GM23248 (cell line): Measurements from ENCODE around the gene WFIKKN2. TPM values are rescaled to one million over a fixed set of nuclear protein-coding genes. Genes with fewer than 3 reads are reported as not detected.

Source experiments
- DNase-seq: peaks from one replicate; pipeline ENCODE4 v3.0.0-alpha.2; 2015
- H2AFZ ChIP-seq: fragments of 200-600 bp; sonication (generic); 2 replicates; pipeline ENCODE4 v1.6.1; 2016; ENCODE audit warnings: antibody characterized with exemption
- H3F3A ChIP-seq: fragments of 200-600 bp; sonication (generic); 2 replicates; pipeline ENCODE4 v1.6.1; 2016; ENCODE audit warnings: mild to moderate bottlenecking, antibody characterized with exemption, mixed run types; ENCODE audit not compliant: insufficient read depth
- H3K27ac ChIP-seq: fragments of 200-600 bp; sonication (generic); 2 replicates; pipeline ENCODE4 v1.5.1; 2016; ENCODE audit warnings: mild to moderate bottlenecking
- H3K27me3 ChIP-seq: fragments of 200-600 bp; sonication (generic); replicated peaks from 2 replicates; pipeline ENCODE4 v1.6.1; 2016; ENCODE audit warnings: mild to moderate bottlenecking; ENCODE audit not compliant: insufficient read depth
- H3K36me3 ChIP-seq: fragments of 200-600 bp; sonication (generic); 2 replicates; pipeline ENCODE4 v1.6.1; 2016; ENCODE audit warnings: low read depth, mild to moderate bottlenecking
- H3K4me1 ChIP-seq: fragments of 200-600 bp; sonication (generic); 2 replicates; pipeline ENCODE4 v1.6.1; 2016; ENCODE audit warnings: mild to moderate bottlenecking; ENCODE audit not compliant: insufficient read depth
- H3K4me2 ChIP-seq: fragments of 200-600 bp; sonication (generic); one replicate; pipeline ENCODE4 v1.6.1; 2016; ENCODE audit warnings: mild to moderate bottlenecking; ENCODE audit not compliant: unreplicated experiment
- H3K4me3 ChIP-seq: fragments of 200-600 bp; sonication (generic); 2 replicates; pipeline ENCODE4 v1.5.1; 2016; ENCODE audit warnings: mild to moderate bottlenecking
- H3K79me2 ChIP-seq: fragments of 200-600 bp; sonication (generic); 2 replicates; pipeline ENCODE4 v1.6.1; 2016; ENCODE audit warnings: mild to moderate bottlenecking; ENCODE audit not compliant: insufficient read depth
- H3K9ac ChIP-seq: fragments of 200-600 bp; sonication (generic); 2 replicates; pipeline ENCODE4 v1.6.1; 2016; ENCODE audit warnings: mild to moderate bottlenecking
- H3K9me2 ChIP-seq: fragments of 200-600 bp; sonication (generic); 2 replicates; pipeline ENCODE4 v1.6.1; 2016; ENCODE audit warnings: mixed run types, mild to moderate bottlenecking, moderate library complexity; ENCODE audit not compliant: insufficient read depth
- H3K9me3 ChIP-seq: fragments of 200-600 bp; sonication (generic); one replicate; pipeline ENCODE4 v1.6.1; 2017; ENCODE audit warnings: low read depth
- H4K20me1 ChIP-seq: fragments of 200-600 bp; sonication (generic); 2 replicates; pipeline ENCODE4 v1.6.0; 2016; ENCODE audit not compliant: insufficient read depth
- EZH2 ChIP-seq: fragments of 200-600 bp; sonication (generic); IDR thresholded peaks from 2 replicates; pipeline ENCODE4 v1.6.1; 2018; ENCODE audit warnings: antibody characterized with exemption, mild to moderate bottlenecking; ENCODE audit not compliant: insufficient read depth, poor library complexity, severe bottlenecking
- EZH2phosphoT487 ChIP-seq: fragments of 200-600 bp; sonication (generic); IDR thresholded peaks from 2 replicates; pipeline ENCODE4 v1.6.1; 2018; ENCODE audit warnings: antibody characterized with exemption, moderate library complexity, mild to moderate bottlenecking, low read depth; ENCODE audit not compliant: insufficient read depth
- WGBS, 2 experiments: methylation state at CpG; one replicate each; pipeline ENCODE4 v1.1.6; 2015 to 2017; ENCODE audit warnings: low lambda C conversion rate in 2 of 2, low coverage in 1 of 2; ENCODE audit errors: missing lambda C conversion rate in 2 of 2; 5-methylcytosine and 5-hydroxymethylcytosine counted together
- in situ Hi-C: fragments of 300-500 bp; cut with MboI; formaldehyde crosslinking; loops from 2 replicates; pipeline ENCODE4 v1.15.0; 2020
- polyA plus RNA-seq: library from polyadenylated mRNA; unstranded; fragments of >200 nt; fragmentation: Nextera tagmentation; extraction: Ambion mirVana; gene quantifications from 2 replicates; pipeline ENCODE4 v1.2.1, GENCODE V29; 2016
- total RNA-seq: library from RNA; depleted of rRNA; stranded (reverse); fragments of >200 nt; shearing (Covaris generic); gene quantifications from 2 replicates; pipeline ENCODE4 v1.2.3, GENCODE V29; 2014

Gene WFIKKN2
- total and polyA plus RNA-seq, 2 experiments from 2014 or later, result not detected

- Histone ChIP-seq H3K27me3 (peaks cover 13% of the 10 kb centered on the region), H3K4me3 (no peak overlapping the region), H4K20me1 (no peaks in the 10 kb centered on the region), H2AFZ (no peak overlapping the region), H3K4me2 (no peak overlapping the region), H3F3A (no peaks in the 10 kb centered on the region), H3K79me2 (no peaks in the 10 kb centered on the region), H3K36me3 (no peaks in the 10 kb centered on the region), H3K27ac (no peak overlapping the region), H3K4me1 (no peaks in the 10 kb centered on the region), H3K9me3 (no peaks in the 10 kb centered on the region), H3K9ac (no peak overlapping the region), H3K9me2 (no peaks in the 10 kb centered on the region)
- in situ Hi-C loops, result no loop called here
- TF ChIP-seq EZH2 (no peak), EZH2phosphoT487 (no peak)
- WGBS, 2 experiments, result 58 to 65% methylated on average over 12 to 13 of the region's 13 CpGs
- no peak for DNase-seq
Observed at GRCh38 chr17:50832864-50833381, 2.5 kb upstream of the WFIKKN2 start.

- DNase-seq, result no peak
- H3K9ac ChIP-seq, result no peak overlapping the region
- 70 to 74% methylated on average over 35 to 37 of the region's 38 CpGs for WGBS, 2 experiments
- H3K36me3 ChIP-seq, result no peaks in the 10 kb centered on the region
- H4K20me1 ChIP-seq, result no peaks in the 10 kb centered on the region
- H3K27ac ChIP-seq, result no peak overlapping the region
- H3K79me2 ChIP-seq, result no peaks in the 10 kb centered on the region
- TF ChIP-seq EZH2phosphoT487 (no peak), EZH2 (no peak)
- no peaks in the 10 kb centered on the region for H3K4me1 ChIP-seq
- H3K9me2 ChIP-seq, result no peaks in the 10 kb centered on the region
- in situ Hi-C loops, result no loop called here
- peaks cover 13% of the 10 kb centered on the region for H3K27me3 ChIP-seq
- H2AFZ ChIP-seq, result no peak overlapping the region
- no peaks in the 10 kb centered on the region for H3F3A ChIP-seq
- H3K4me3 ChIP-seq, result no peak overlapping the region
- no peak overlapping the region for H3K4me2 ChIP-seq
- no peaks in the 10 kb centered on the region for H3K9me3 ChIP-seq
Observed at GRCh38 chr17:50833510-50834428, 1.6 kb upstream of the WFIKKN2 start.

GRCh38 chr17:50834429-50835300 lies 721 bp upstream of the WFIKKN2 start:
- Histone ChIP-seq H3K4me1 (no peaks in the 10 kb centered on the region), H4K20me1 (no peaks in the 10 kb centered on the region), H3K27ac (no peak overlapping the region), H3K4me3 (no peak overlapping the region), H3K9ac (no peak overlapping the region), H3K36me3 (no peaks in the 10 kb centered on the region), H3K4me2 (no peak overlapping the region), H3K9me3 (no peaks in the 10 kb centered on the region), H3F3A (no peaks in the 10 kb centered on the region), H3K79me2 (no peaks in the 10 kb centered on the region), H2AFZ (no peak overlapping the region), H3K9me2 (no peaks in the 10 kb centered on the region), H3K27me3 (peaks cover 13% of the 10 kb centered on the region)
- DNase-seq, result peak; percentile 14
- WGBS, 2 experiments, result 53 to 54% methylated on average over 25 to 38 of the region's 38 CpGs
- in situ Hi-C loops, result no loop called here
- TF ChIP-seq EZH2phosphoT487, result no peak
- TF ChIP-seq EZH2, result no peak

- no peaks in the 10 kb centered on the region for H3K36me3 ChIP-seq
- no peak overlapping the region for H3K4me3 ChIP-seq
- no peaks in the 10 kb centered on the region for H4K20me1 ChIP-seq
- H3K27me3 ChIP-seq, result peaks cover 13% of the 10 kb centered on the region
- in situ Hi-C loops, result no loop called here
- no peaks in the 10 kb centered on the region for H3K9me3 ChIP-seq
- TF ChIP-seq EZH2, result no peak
- no peak for TF ChIP-seq EZH2phosphoT487
- no peak overlapping the region for H3K27ac ChIP-seq
- no peak overlapping the region for H3K4me2 ChIP-seq
- WGBS, 2 experiments, result 74 to 76% methylated on average over 11 of the region's 11 CpGs
- H2AFZ ChIP-seq, result no peak overlapping the region
- DNase-seq, result no peak
- no peaks in the 10 kb centered on the region for H3K9me2 ChIP-seq
- no peaks in the 10 kb centered on the region for H3F3A ChIP-seq
- no peak overlapping the region for H3K9ac ChIP-seq
- H3K4me1 ChIP-seq, result no peaks in the 10 kb centered on the region
- no peaks in the 10 kb centered on the region for H3K79me2 ChIP-seq
Observed at GRCh38 chr17:50836826-50837225, 1.4 kb downstream of the WFIKKN2 start.
